Breast epithelium (tissue), 3 donors: ENCODE measurements around the gene CEP20.

ENCODE experiments used
- CTCF ChIP-seq, 3 donors: fragments of 450-650 bp; IDR thresholded peaks; one replicate each; pipeline ENCODE4 v1.5.1; 2016 to 2017; ENCODE audit warnings: antibody characterized with exemption in 3 of 3, mild to moderate bottlenecking in 3 of 3, moderate library complexity in 3 of 3
- POLR2AphosphoS5 ChIP-seq, 3 donors: sonication (generic); formaldehyde crosslinking; IDR thresholded peaks; one replicate each; pipeline ENCODE4 v1.6.1; 2017; ENCODE audit warnings: antibody characterized with exemption in 3 of 3

GRCh38 chr16:15835136-15835878 lies 53.1 kb downstream of the CEP20 start:
- TF ChIP-seq CTCF (IDR thresholded peaks at IDR 0.05) (no peak), POLR2AphosphoS5 (IDR thresholded peaks at IDR 0.05) (no peak)
